Fibroblast of villous mesenchyme (primary cell): ENCODE measurements around the gene PIK3R5. TPM values are rescaled to one million over a fixed set of nuclear protein-coding genes. Genes with fewer than 3 reads are reported as not detected.

Source experiments
- DNase-seq: peaks from one replicate; pipeline ENCODE4 v3.0.0-alpha.2; 2010; ENCODE audit warnings: low read depth
- H3K4me3 ChIP-seq: 2 replicates; pipeline ENCODE4 v1.5.1; 2011; ENCODE audit warnings: low read depth, mild to moderate bottlenecking, low read length
- total RNA-seq: library from RNA; depleted of rRNA; stranded (reverse); fragments of >200 nt; gene quantifications from 2 replicates; pipeline ENCODE4 v1.2.3, GENCODE V29; 2012
- TF ChIP-seq, protein P1 (sequence below): IDR thresholded peaks from 2 replicates; pipeline ENCODE4 v1.5.1; 2012; ENCODE audit warnings: low read depth, mild to moderate bottlenecking, low read length; ENCODE audit not compliant: insufficient read depth

Gene PIK3R5
- total RNA-seq, 1 donor = not detected

DNA sequence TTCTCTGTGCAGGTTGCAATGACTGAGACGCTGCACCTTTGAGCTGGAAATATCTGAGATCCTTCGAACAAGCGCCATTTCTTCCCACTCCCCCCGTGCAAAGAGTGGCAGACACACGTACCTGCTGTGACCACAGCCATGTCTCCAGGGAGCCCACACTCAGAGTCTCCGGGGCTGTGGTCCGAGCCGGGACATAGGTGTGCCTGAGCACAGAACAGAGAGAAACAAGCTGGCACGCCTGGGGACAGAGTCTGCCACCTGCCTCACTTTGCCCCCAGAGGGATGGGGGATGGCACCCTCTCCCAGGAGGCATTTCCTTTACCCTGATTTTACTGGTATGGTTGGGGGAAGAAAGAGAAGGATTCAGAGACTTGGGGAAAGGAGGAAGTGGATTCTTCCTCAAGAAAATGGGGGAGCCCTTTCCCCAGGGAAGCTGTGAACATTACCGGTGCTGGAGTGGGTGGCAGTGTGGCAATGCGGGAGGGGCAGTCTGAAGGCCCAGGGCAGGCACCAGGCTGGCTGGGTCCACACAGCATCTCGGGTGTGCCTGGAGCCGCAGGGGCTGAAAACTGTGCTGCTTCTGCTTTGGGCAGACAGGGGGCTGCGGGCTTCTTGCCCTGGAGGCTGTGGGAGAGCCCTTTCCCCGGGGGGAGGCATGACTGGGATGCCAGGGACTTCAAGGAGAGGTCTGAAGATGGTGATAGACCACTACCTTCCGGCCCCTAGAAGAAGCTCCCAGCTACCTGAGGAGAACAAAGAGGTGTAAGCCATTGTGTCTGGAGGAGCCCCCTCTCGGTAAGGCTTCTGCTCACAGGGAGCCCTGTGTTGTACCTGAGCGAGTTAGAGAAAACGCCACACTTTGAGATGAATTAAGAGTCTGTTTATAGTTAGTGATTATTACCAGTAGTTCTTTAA, 91.4 kb downstream of the PIK3R5 start:
- DNase-seq = no peak
- TF ChIP-seq, protein P1, sequence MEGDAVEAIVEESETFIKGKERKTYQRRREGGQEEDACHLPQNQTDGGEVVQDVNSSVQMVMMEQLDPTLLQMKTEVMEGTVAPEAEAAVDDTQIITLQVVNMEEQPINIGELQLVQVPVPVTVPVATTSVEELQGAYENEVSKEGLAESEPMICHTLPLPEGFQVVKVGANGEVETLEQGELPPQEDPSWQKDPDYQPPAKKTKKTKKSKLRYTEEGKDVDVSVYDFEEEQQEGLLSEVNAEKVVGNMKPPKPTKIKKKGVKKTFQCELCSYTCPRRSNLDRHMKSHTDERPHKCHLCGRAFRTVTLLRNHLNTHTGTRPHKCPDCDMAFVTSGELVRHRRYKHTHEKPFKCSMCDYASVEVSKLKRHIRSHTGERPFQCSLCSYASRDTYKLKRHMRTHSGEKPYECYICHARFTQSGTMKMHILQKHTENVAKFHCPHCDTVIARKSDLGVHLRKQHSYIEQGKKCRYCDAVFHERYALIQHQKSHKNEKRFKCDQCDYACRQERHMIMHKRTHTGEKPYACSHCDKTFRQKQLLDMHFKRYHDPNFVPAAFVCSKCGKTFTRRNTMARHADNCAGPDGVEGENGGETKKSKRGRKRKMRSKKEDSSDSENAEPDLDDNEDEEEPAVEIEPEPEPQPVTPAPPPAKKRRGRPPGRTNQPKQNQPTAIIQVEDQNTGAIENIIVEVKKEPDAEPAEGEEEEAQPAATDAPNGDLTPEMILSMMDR = no peak
- no peak overlapping the region for H3K4me3 ChIP-seq

DNA sequence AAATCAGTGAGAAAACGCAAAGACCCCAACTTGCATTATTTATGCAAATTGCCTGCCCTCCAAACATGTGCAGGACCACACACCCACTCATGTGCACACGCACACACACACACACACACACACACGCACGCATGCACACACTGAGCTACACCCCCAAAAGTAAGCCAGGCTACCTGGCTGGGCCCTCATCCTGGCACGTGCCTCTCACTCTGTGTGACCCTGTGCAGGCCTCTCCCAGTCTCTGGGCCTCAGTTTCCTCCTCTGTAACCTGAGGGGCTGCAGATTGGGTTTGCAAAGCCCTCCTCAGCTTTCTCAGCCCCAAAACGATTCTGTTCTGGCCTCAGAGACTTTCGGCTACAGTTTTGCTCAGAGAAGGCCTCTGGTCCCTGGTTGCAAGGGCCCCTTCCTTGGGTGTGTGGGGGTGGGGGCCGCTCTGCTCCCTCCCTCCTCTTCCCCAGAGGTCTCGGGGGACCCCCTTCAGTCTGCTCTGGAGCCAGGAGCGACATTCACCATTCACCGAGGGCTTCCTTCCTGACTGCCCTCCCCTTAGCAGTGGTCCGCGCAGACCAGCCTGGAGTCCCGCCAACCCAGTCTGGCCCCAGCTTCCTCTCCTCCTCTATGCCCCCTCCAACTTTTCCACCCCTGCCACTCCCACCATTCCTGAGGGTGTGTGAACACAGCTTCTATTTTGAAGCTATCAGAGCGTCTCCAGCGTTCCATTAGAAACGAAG, 92.6 kb downstream of the PIK3R5 start:
- DNase-seq = no peak
- no peak overlapping the region for H3K4me3 ChIP-seq

DNA sequence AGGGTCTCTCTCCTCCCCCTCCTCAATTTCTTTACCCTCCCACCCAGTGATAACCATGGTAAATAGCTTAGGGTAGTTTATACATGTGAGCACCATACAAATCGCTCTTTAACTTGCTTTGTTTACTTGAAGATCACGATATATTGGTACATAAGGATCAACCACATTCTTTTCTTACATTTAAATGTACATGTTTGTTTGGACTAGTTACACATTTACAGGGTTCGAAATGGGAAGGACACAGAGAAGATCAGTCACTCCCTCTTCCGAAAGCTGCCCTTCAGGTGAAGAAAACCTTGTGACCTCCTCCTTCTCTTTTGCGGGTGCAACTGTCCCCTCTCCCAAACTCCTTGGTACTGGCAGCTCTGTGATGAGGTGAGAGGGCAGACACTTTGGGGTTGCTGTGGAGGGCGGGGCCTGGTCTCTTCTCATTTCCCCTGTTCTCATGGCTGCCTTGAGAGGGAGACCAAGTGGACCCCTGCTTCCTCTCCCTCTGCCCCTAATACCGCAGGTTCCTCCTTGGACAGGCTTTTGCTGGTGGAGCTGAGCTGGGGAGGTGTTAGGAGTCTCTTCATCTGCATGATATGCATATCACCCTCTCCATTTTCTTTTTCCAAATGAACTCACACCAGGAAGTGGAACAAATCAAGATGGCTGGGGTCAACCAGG, 93.3 kb downstream of the PIK3R5 start:
- H3K4me3 ChIP-seq = no peak overlapping the region
- DNase-seq = no peak
- TF ChIP-seq, protein P1 = no peak

More for the DNA sequence above, 92.6 kb downstream of the PIK3R5 start:
- TF ChIP-seq, protein P1 = no peak

DNA sequence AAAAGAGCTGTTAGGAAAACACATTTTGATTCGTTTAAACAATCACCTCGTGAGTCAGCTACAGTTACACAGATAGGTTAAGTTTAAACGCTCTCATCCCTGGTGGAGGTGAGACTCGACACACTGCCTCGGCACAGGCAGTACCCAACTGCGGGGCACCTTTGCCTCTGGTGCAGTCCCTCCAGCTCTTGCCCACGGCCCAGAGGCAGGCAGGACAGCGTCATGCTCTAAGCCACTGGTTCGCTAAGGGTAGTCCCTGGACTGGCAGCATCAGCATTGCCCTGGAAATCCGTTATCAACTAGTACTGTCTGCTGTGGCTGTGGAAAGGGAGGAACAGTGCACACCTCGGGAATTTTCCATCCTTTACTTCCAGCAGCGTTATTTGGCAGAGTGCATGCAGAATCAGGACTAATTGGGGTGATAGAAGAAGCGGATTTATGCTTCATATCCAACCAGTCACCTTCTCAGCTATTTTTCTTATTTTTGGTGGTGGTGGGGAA, 94.4 kb downstream of the PIK3R5 start:
- TF ChIP-seq, protein P1 = no peak

DNA sequence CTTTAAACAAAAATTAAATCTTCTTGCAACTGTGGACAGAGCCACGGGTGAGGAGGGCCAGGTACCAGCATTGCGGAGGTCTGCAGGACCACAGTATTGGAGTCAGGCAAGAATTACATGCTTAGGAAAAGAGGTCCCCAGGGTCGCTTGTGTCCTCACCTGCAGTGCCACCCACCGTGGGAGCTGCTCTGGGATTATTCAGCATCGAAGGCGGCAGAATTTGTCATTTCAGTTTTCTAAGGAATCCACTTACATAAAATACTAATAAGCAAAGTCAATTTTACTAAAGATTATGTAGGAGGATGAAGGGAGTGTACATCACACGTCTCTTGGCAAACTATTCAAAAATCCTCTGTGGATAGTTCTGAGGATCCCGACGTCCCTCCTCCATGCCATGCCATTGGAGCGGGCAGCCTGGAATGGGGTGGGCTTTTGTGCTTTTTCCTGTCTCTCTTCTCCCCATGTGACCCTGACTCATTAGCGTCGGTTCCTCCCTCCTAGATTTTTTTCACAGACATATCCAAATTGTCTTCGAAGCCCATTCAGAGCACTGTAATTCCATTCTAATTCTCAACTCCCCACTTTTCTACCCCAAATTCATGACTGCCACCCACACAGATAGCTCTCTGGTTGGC, 95.0 kb downstream of the PIK3R5 start:
- no peak for DNase-seq
- TF ChIP-seq, protein P1 = no peak
- H3K4me3 ChIP-seq = no peak overlapping the region

More for the DNA sequence above, 94.4 kb downstream of the PIK3R5 start:
- H3K4me3 ChIP-seq = no peak overlapping the region
- no peak for DNase-seq

DNA sequence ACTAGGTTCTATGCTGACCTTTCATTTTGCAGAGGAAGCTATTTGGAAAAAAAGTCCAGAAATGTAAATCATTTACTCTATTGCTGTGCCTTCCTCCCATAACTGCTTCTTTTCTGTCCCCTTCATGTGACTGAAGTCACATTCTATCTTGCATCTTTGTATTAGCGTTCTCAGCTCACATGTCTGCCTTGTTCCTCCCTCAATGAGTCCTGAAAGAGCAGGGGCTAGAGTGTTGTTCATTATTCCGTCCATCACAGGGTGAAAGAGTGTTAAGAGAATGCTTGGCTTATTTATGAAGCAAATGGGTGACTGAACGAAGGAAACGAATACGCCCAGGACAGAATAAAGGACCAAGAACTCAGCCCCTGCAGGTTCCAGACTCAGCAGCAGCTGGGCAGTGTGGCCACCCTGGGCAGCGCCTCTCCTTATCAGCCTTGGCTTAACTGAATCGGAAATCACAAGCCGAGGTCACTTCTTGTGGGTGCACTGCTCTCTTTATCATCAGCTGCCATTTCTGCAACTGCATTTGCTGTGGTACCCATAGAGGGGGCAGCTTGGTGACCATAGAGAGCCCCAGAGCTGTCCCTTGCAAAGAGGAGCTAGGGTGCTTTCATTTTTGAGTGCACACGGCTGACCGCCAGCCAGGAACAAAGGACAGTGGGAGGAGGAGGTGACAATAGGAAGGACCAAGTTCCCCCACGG, 96.2 kb downstream of the PIK3R5 start:
- TF ChIP-seq, protein P1 = no peak
- H3K4me3 ChIP-seq = no peak overlapping the region
- DNase-seq = no peak
